Measurements from ENCODE around the gene FAM13B.

The FAM13B gene

GRCh38 chr5:137923856-137924255 is 109.0 kb downstream of the FAM13B start:
- TF ChIP-seq CTCF (IDR thresholded peaks at IDR 0.05; ENCODE audit: low read depth, low read length, poor library complexity, severe bottlenecking) (no peak), EZH2phosphoT487 (IDR thresholded peaks at IDR 0.05; ENCODE audit: borderline replicate concordance, low read length) (no peak)
- no peaks in the 10 kb centered on the region for H4K20me1 ChIP-seq (ENCODE audit: control insufficient read depth, insufficient read depth, low read depth, low read length)
- H3K4me3 ChIP-seq (ENCODE audit: low read length) = no peak overlapping the region
- H3K27ac ChIP-seq (ENCODE audit: low read depth, low read length) = no peak overlapping the region
- H3K79me2 ChIP-seq (ENCODE audit: control insufficient read depth, low read length) = no peaks in the 10 kb centered on the region
- H3K9me2 ChIP-seq (replicated peaks; ENCODE audit: control insufficient read depth, low read length) = no peaks in the 10 kb centered on the region
- H3K9me3 ChIP-seq (ENCODE audit: control insufficient read depth, insufficient read depth, low read length) = no peaks in the 10 kb centered on the region
- peaks cover 2% of the 10 kb centered on the region; the same call in 1 of the 2 replicates for H3F3A ChIP-seq (ENCODE audit: control insufficient read depth, insufficient read depth)
- H3K4me1 ChIP-seq (ENCODE audit: control insufficient read depth, low read length) = no peaks in the 10 kb centered on the region
- H3K4me2 ChIP-seq (ENCODE audit: low read length) = no peak overlapping the region
- H3K27me3 ChIP-seq (ENCODE audit: control insufficient read depth, low read length) = no peaks in the 10 kb centered on the region
- no peaks in the 10 kb centered on the region for H3K36me3 ChIP-seq (ENCODE audit: control insufficient read depth, low read length)

- Histone ChIP-seq H3F3A (ENCODE audit: control insufficient read depth, insufficient read depth) (no peaks in the 10 kb centered on the region), H3K27ac (ENCODE audit: low read depth, low read length) (no peak overlapping the region), H3K4me3 (ENCODE audit: low read length) (no peak overlapping the region), H4K20me1 (ENCODE audit: control insufficient read depth, insufficient read depth, low read depth, low read length) (no peaks in the 10 kb centered on the region), H3K9me2 (replicated peaks; ENCODE audit: control insufficient read depth, low read length) (no peaks in the 10 kb centered on the region), H3K4me1 (ENCODE audit: control insufficient read depth, low read length) (no peaks in the 10 kb centered on the region), H3K27me3 (ENCODE audit: control insufficient read depth, low read length) (no peaks in the 10 kb centered on the region), H3K79me2 (ENCODE audit: control insufficient read depth, low read length) (no peaks in the 10 kb centered on the region), H3K4me2 (ENCODE audit: low read length) (no peak overlapping the region), H3K9me3 (ENCODE audit: control insufficient read depth, insufficient read depth, low read length) (no peaks in the 10 kb centered on the region), H3K36me3 (ENCODE audit: control insufficient read depth, low read length) (no peaks in the 10 kb centered on the region)
- TF ChIP-seq EZH2phosphoT487 (IDR thresholded peaks at IDR 0.05; ENCODE audit: borderline replicate concordance, low read length) = no peak
- TF ChIP-seq CTCF (IDR thresholded peaks at IDR 0.05; ENCODE audit: low read depth, low read length, poor library complexity, severe bottlenecking) = no peak
Observed at GRCh38 chr5:137921931-137922330, 110.9 kb downstream of the FAM13B start.

GRCh38 chr5:137916923-137917322 is 116.0 kb downstream of the FAM13B start:
- Histone ChIP-seq H3K4me3 (ENCODE audit: low read length) (no peak overlapping the region), H3K36me3 (ENCODE audit: control insufficient read depth, low read length) (no peaks in the 10 kb centered on the region; the same call in 1 of the 2 replicates), H3K9me3 (ENCODE audit: control insufficient read depth, insufficient read depth, low read length) (peaks cover 3% of the 10 kb centered on the region), H3F3A (ENCODE audit: control insufficient read depth, insufficient read depth) (no peaks in the 10 kb centered on the region), H4K20me1 (ENCODE audit: control insufficient read depth, insufficient read depth, low read depth, low read length) (no peaks in the 10 kb centered on the region), H3K27me3 (ENCODE audit: control insufficient read depth, low read length) (no peaks in the 10 kb centered on the region), H3K79me2 (ENCODE audit: control insufficient read depth, low read length) (no peaks in the 10 kb centered on the region), H3K4me2 (ENCODE audit: low read length) (no peak overlapping the region), H3K9me2 (replicated peaks; ENCODE audit: control insufficient read depth, low read length) (no peaks in the 10 kb centered on the region), H3K27ac (ENCODE audit: low read depth, low read length) (no peak overlapping the region), H3K4me1 (ENCODE audit: control insufficient read depth, low read length) (no peaks in the 10 kb centered on the region)
- no peak for TF ChIP-seq CTCF (IDR thresholded peaks at IDR 0.05; ENCODE audit: low read depth, low read length, poor library complexity, severe bottlenecking)
- no peak for TF ChIP-seq EZH2phosphoT487 (IDR thresholded peaks at IDR 0.05; ENCODE audit: borderline replicate concordance, low read length)

Data from DOHH2 (cell line).